ENCODE results near the gene AATK. TPM values are rescaled to one million over a fixed set of nuclear protein-coding genes. Genes with fewer than 3 reads are reported as not detected.

Gene AATK
- total RNA-seq, 1 experiment from 2014 or later, result 0.46 TPM

GRCh38 chr17:81099888-81100287 lies 66.1 kb downstream of the AATK start:
- POLR2A ChIA-PET (ENCODE audit: unreplicated experiment), result interaction anchor here (0.6 kb wide), 1 partner anchor 63 kb away, joined by 3 read pairs; no protein-coding TSS in a partner anchor
- Histone ChIP-seq H3K36me3 (ENCODE audit: low read depth) (no peaks in the 10 kb centered on the region), H3K9me3 (ENCODE audit: insufficient read depth, low read depth) (no peaks in the 10 kb centered on the region), H2AFZ (no peak overlapping the region), H4K20me1 (ENCODE audit: insufficient read depth) (no peaks in the 10 kb centered on the region), H3K79me2 (ENCODE audit: low read depth) (no peaks in the 10 kb centered on the region), H3K27ac (no peak overlapping the region), H3K4me1 (replicated peaks; ENCODE audit: insufficient read depth) (peaks cover 37% of the 10 kb centered on the region), H3K27me3 (ENCODE audit: insufficient read depth, low read depth) (no peaks in the 10 kb centered on the region), H3K4me2 (no peak overlapping the region), H3K9me2 (ENCODE audit: insufficient read depth) (no peaks in the 10 kb centered on the region), H3F3A (ENCODE audit: insufficient read depth, low read depth) (peaks cover 19% of the 10 kb centered on the region; the same call in 1 of the 2 replicates), H3K4me3 (no peak overlapping the region)
- CTCF ChIA-PET, result no interaction called here
- no TSS peak for BruUV-seq (replicated peaks)
- intact Hi-C loops (cut with micrococcal nuclease; ENCODE audit: unreplicated experiment), result no loop called here
- TF ChIP-seq EZH2 (IDR thresholded peaks at IDR 0.05; ENCODE audit: low read depth) (no peak), CTCF (conservative IDR thresholded peaks at IDR 0.05) (no peak)
- no peak for DNase-seq

- POLR2A ChIA-PET (ENCODE audit: unreplicated experiment), result interaction anchor here (0.6 to 0.7 kb wide), 3 partner anchors 48 to 75 kb away, joined by 3 to 18 read pairs (median 6); no protein-coding TSS in a partner anchor
- H3K4me1 ChIP-seq (replicated peaks; ENCODE audit: insufficient read depth), result peaks cover 55% of the 10 kb centered on the region
- CTCF ChIA-PET, result interaction anchor here (0.6 to 1.5 kb wide), 5 partner anchors 61 to 128 kb away, joined by 3 to 11 read pairs (median 6); no protein-coding TSS in a partner anchor
- H3K4me3 ChIP-seq, result peak overlapping the region; percentile 38; the same call in 1 of the 2 replicates
- H3K36me3 ChIP-seq (ENCODE audit: low read depth), result no peaks in the 10 kb centered on the region
- no peaks in the 10 kb centered on the region for H3K9me3 ChIP-seq (ENCODE audit: insufficient read depth, low read depth)
- DNase-seq, result peak; percentile 61 to 82
- peak overlapping the region; percentile 67 for H3K27ac ChIP-seq
- no TSS peak for BruUV-seq (replicated peaks)
- H2AFZ ChIP-seq, result no peak overlapping the region
- H3K4me2 ChIP-seq, result peak overlapping the region; percentile 82
- no peaks in the 10 kb centered on the region for H4K20me1 ChIP-seq (ENCODE audit: insufficient read depth)
- intact Hi-C loops (cut with micrococcal nuclease; ENCODE audit: unreplicated experiment), result loop anchor here (1.0 kb wide), 2 partner anchors 48 to 107 kb away; partner anchors contain the start of gene CHMP6
- H3K79me2 ChIP-seq (ENCODE audit: low read depth), result no peaks in the 10 kb centered on the region
- no peaks in the 10 kb centered on the region for H3K27me3 ChIP-seq (ENCODE audit: insufficient read depth, low read depth)
- peaks cover 27% of the 10 kb centered on the region for H3F3A ChIP-seq (ENCODE audit: insufficient read depth, low read depth)
- no peaks in the 10 kb centered on the region for H3K9me2 ChIP-seq (ENCODE audit: insufficient read depth)
- TF ChIP-seq EZH2 (IDR thresholded peaks at IDR 0.05; ENCODE audit: low read depth), result no peak
- no peak for TF ChIP-seq CTCF (conservative IDR thresholded peaks at IDR 0.05)
These were observed 68.1 kb downstream of the AATK start for GRCh38 chr17:81097943-81098308.

GRCh38 chr17:81097134-81097942 lies 68.7 kb downstream of the AATK start:
- H3F3A ChIP-seq (ENCODE audit: insufficient read depth, low read depth), result peaks cover 27% of the 10 kb centered on the region
- ChIA-PET POLR2A (ENCODE audit: unreplicated experiment) (interaction anchor here (0.6 to 0.7 kb wide), 4 partner anchors 25 to 74 kb away, joined by 3 to 18 read pairs (median 4); no protein-coding TSS in a partner anchor), CTCF (interaction anchor here (0.6 to 1.5 kb wide), 5 partner anchors 60 to 127 kb away, joined by 3 to 11 read pairs (median 6); no protein-coding TSS in a partner anchor)
- peak overlapping the region; percentile 82 for H3K4me2 ChIP-seq
- H3K4me3 ChIP-seq, result peak overlapping the region; percentile 38; the same call in 1 of the 2 replicates
- H4K20me1 ChIP-seq (ENCODE audit: insufficient read depth), result no peaks in the 10 kb centered on the region
- no peak overlapping the region for H2AFZ ChIP-seq
- BruUV-seq (replicated peaks), result TSS peak; percentile 16
- peak overlapping the region; percentile 67 for H3K27ac ChIP-seq
- H3K4me1 ChIP-seq (replicated peaks; ENCODE audit: insufficient read depth), result peaks cover 57% of the 10 kb centered on the region
- TF ChIP-seq EZH2 (IDR thresholded peaks at IDR 0.05; ENCODE audit: low read depth) (no peak), CTCF (conservative IDR thresholded peaks at IDR 0.05) (peak; percentile 74)
- no peaks in the 10 kb centered on the region for H3K9me2 ChIP-seq (ENCODE audit: insufficient read depth)
- DNase-seq, result peak; percentile 52 to 86
- intact Hi-C loops (cut with micrococcal nuclease; ENCODE audit: unreplicated experiment), result loop anchor here (1.0 kb wide), 2 partner anchors 47 to 106 kb away; partner anchors contain the start of gene CHMP6
- H3K36me3 ChIP-seq (ENCODE audit: low read depth), result no peaks in the 10 kb centered on the region
- no peaks in the 10 kb centered on the region for H3K9me3 ChIP-seq (ENCODE audit: insufficient read depth, low read depth)
- H3K27me3 ChIP-seq (ENCODE audit: insufficient read depth, low read depth), result no peaks in the 10 kb centered on the region
- no peaks in the 10 kb centered on the region for H3K79me2 ChIP-seq (ENCODE audit: low read depth)
